ENCODE results near the gene CGN. TPM values are rescaled to one million over a fixed set of nuclear protein-coding genes. Genes with fewer than 3 reads are reported as not detected.

CGN gene
- polyA plus RNA-seq, 1 experiment: 0.05 TPM

DNA sequence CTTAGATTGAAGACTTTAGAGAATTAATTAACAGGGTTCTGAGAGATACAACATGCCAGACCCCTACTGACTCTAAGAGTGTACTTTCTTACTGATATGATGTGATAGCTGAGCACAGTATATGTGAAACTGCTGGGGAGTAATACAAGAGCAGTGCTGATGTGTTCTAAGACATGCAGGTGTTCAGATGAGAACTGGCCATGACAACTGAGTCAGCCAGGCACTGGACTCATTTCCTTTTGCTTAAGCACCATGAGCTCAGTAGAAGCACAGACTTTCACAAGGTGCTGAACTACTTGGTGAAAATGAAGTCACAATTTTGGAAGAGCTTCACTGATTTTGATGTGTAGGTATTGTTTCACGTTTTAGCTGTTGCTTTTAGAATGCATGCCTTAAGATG lies 36.0 kb upstream of the CGN start:
- Histone ChIP-seq H3K27me3 (ENCODE audit: control insufficient read depth, insufficient read depth, low read length) (no peaks in the 10 kb centered on the region), H3K36me3 (ENCODE audit: control insufficient read depth, insufficient read depth, low read length) (no peaks in the 10 kb centered on the region), H3K4me3 (ENCODE audit: low read depth, low read length) (no peak overlapping the region)
- TF ChIP-seq, protein P1, sequence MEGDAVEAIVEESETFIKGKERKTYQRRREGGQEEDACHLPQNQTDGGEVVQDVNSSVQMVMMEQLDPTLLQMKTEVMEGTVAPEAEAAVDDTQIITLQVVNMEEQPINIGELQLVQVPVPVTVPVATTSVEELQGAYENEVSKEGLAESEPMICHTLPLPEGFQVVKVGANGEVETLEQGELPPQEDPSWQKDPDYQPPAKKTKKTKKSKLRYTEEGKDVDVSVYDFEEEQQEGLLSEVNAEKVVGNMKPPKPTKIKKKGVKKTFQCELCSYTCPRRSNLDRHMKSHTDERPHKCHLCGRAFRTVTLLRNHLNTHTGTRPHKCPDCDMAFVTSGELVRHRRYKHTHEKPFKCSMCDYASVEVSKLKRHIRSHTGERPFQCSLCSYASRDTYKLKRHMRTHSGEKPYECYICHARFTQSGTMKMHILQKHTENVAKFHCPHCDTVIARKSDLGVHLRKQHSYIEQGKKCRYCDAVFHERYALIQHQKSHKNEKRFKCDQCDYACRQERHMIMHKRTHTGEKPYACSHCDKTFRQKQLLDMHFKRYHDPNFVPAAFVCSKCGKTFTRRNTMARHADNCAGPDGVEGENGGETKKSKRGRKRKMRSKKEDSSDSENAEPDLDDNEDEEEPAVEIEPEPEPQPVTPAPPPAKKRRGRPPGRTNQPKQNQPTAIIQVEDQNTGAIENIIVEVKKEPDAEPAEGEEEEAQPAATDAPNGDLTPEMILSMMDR (IDR thresholded peaks at IDR 0.05; ENCODE audit: insufficient read depth, low read depth, low read length): no peak
- no peak for DNase-seq (ENCODE audit: low read depth)
- CTCF ChIA-PET: interaction anchor here (0.8 to 1.7 kb wide), 3 partner anchors 21 to 1397 kb away, joined by 3 to 4 read pairs (median 3); no protein-coding TSS in a partner anchor
- POLR2A ChIA-PET: no interaction called here

DNA sequence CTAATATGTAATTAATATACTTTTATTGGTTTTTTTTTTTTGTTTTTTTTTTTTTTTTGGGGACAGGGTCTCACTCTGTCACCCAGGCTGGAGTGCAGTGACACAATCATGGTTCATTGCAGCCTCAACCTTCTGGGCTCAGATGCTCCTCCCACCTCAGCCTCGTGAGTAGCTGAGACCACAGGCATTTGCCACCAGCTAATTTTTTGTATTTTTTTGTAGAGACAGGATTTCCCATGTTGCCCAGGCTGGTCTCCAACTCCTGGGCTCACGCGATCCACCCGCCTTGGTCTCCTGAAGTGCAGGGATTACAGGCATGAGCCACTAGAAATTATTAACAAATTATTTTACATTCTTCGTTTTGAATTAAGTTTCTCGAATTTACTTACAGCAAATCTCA lies 35.1 kb upstream of the CGN start:
- no peak for DNase-seq (ENCODE audit: low read depth)
- POLR2A ChIA-PET: no interaction called here
- H3K27me3 ChIP-seq (ENCODE audit: control insufficient read depth, insufficient read depth, low read length): no peaks in the 10 kb centered on the region

DNA sequence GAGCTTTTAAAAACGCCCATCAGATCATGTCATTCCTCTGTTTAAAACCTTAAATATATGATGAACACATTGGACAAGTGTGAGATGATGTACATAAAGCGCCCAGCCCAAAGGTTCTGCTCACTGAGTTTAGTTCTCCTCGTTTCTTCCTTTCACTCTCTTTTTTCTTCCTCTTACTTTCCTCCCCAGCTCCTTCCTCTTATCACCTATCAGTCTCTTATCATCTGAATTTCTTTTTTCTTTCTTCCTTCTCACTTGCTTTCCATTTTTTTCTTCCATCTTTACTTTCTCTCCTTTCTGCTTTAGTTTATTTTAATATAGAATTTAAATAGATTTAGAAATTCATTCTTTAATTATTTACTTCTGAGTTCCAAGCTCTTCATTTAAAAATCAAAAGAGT lies 34.1 kb upstream of the CGN start:
- ChIA-PET CTCF (no interaction called here), POLR2A (no interaction called here)
- H3K36me3 ChIP-seq (ENCODE audit: control insufficient read depth, insufficient read depth, low read length): no peaks in the 10 kb centered on the region
- DNase-seq (ENCODE audit: low read depth): no peak
- no peaks in the 10 kb centered on the region for H3K27me3 ChIP-seq (ENCODE audit: control insufficient read depth, insufficient read depth, low read length)
- no peak overlapping the region for H3K4me3 ChIP-seq (ENCODE audit: low read depth, low read length)
- TF ChIP-seq, protein P1 (IDR thresholded peaks at IDR 0.05; ENCODE audit: insufficient read depth, low read depth, low read length): no peak

More for the DNA sequence above, 35.1 kb upstream of the CGN start:
- Histone ChIP-seq H3K36me3 (ENCODE audit: control insufficient read depth, insufficient read depth, low read length) (no peaks in the 10 kb centered on the region), H3K4me3 (ENCODE audit: low read depth, low read length) (no peak overlapping the region)
- CTCF ChIA-PET: interaction anchor here (0.8 kb wide), 1 partner anchor 22 kb away, joined by 3 read pairs; no protein-coding TSS in a partner anchor
- TF ChIP-seq, protein P1 (IDR thresholded peaks at IDR 0.05; ENCODE audit: insufficient read depth, low read depth, low read length): no peak

DNA sequence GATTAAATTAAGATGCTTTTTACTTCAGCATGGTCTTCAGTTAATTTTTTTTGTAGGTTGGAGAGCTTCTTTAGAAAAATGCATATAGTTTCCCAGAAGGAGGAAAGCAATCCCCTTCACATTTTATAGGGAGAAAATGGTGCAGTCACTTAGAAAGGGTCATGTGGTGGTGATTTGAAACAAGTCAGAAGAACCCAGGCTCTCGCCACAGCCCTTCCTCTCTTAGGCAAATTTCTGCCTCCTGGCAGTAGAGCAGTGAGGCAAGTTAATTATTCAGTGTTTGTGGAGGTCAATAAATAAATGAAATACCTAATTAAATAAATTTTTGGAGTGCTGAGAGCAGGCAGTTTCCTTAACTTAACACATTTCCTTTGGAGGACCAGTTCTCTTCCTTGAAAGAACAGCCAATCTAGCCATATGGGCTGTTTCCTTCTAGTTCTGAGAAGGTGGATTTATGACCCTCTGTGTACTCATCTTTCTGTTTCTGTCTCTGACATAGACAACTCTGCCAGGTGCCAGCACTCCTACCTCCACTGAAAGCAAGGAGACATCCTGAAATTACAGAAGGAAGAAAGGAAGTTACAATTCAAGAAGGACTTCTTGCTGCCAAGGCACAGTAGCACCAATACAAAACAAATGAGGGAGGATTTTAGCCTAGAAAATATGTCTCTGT lies 32.9 kb upstream of the CGN start:
- Histone ChIP-seq H3K4me3 (ENCODE audit: low read depth, low read length) (no peak overlapping the region), H3K36me3 (ENCODE audit: control insufficient read depth, insufficient read depth, low read length) (no peaks in the 10 kb centered on the region), H3K27me3 (ENCODE audit: control insufficient read depth, insufficient read depth, low read length) (no peaks in the 10 kb centered on the region)
- ChIA-PET CTCF (interaction anchor here (0.6 to 1.2 kb wide), 2 partner anchors 16 to 59 kb away, joined by 3 to 4 read pairs; no protein-coding TSS in a partner anchor), POLR2A (no interaction called here)
- TF ChIP-seq, protein P1 (IDR thresholded peaks at IDR 0.05; ENCODE audit: insufficient read depth, low read depth, low read length): no peak
- no peak for DNase-seq (ENCODE audit: low read depth)

DNA sequence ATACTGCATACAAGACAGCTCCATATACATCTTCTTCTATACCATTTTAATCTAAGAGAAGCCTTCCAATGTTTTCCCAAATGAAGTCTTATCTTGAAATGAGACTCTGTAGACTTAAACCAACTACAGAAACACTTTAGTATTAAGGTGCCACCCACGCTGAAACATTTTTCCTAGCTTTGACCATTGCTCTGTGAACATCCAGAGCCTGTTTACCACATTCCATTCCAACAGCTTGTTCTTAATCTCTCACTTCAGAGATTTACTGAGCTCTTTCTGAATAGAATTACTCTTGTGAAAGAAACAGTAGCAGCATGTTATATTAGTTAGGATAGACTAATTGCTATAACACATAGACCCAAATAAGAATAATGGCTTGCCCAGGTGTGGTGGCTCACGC lies 32.3 kb upstream of the CGN start:
- ChIA-PET CTCF (interaction anchor here (0.6 to 1.2 kb wide), 2 partner anchors 16 to 59 kb away, joined by 3 to 4 read pairs; no protein-coding TSS in a partner anchor), POLR2A (no interaction called here)
- TF ChIP-seq, protein P1 (IDR thresholded peaks at IDR 0.05; ENCODE audit: insufficient read depth, low read depth, low read length): no peak
- Histone ChIP-seq H3K27me3 (ENCODE audit: control insufficient read depth, insufficient read depth, low read length) (peaks cover 2% of the 10 kb centered on the region; the same call in 1 of the 2 replicates), H3K36me3 (ENCODE audit: control insufficient read depth, insufficient read depth, low read length) (no peaks in the 10 kb centered on the region), H3K4me3 (ENCODE audit: low read depth, low read length) (no peak overlapping the region)
- DNase-seq (ENCODE audit: low read depth): no peak
